ENCODE results near the gene ACOT7.

DNA sequence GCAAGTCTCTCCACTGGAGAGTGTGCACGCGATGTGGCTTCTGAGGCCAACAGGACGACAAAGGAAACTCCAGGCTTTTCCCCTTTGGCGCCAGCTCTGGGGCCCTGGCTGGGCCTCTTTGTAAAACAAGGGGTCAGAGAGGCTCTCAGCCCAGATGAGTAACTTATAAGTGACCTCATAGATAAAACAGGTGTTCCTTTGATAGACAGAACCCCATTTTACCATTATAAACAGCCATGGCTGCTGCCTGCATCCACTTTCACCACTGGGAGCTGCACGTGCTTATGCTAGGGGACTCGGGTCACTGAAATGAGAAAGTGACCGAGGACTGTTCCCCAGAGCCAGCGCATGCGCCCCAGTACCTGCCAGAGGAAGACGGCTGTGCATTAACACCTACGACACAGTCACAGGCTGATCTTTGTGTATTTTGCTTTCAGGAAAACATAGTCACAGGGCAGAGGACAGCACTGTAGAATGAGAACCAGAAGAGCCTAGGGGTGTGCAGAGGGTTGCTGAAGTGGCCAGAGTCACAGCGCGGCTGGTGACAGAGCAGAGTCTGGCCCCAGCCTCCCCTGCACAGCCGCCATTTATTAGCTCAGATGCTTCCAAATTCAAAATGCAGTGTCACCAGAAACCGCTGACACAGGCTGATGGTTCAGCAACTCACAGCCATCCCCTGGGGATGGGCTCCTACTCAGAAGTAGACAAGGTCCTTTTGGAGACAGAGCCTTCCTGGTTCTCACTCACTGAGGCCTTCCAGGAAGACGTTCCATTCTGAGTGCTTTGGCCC lies 175.0 kb downstream of the ACOT7 start:
- TF ChIP-seq, protein P1, sequence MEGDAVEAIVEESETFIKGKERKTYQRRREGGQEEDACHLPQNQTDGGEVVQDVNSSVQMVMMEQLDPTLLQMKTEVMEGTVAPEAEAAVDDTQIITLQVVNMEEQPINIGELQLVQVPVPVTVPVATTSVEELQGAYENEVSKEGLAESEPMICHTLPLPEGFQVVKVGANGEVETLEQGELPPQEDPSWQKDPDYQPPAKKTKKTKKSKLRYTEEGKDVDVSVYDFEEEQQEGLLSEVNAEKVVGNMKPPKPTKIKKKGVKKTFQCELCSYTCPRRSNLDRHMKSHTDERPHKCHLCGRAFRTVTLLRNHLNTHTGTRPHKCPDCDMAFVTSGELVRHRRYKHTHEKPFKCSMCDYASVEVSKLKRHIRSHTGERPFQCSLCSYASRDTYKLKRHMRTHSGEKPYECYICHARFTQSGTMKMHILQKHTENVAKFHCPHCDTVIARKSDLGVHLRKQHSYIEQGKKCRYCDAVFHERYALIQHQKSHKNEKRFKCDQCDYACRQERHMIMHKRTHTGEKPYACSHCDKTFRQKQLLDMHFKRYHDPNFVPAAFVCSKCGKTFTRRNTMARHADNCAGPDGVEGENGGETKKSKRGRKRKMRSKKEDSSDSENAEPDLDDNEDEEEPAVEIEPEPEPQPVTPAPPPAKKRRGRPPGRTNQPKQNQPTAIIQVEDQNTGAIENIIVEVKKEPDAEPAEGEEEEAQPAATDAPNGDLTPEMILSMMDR (IDR thresholded peaks at IDR 0.05): no peak
- no peak for TF ChIP-seq POLR2A (IDR thresholded peaks at IDR 0.05)
